GM12873 (cell line): ENCODE data around the gene DRC1.

ENCODE experiments used
- TF ChIP-seq, protein P1 (sequence below): IDR thresholded peaks from 2 replicates; pipeline ENCODE4 v1.5.1; 2012; ENCODE audit warnings: low read depth, mild to moderate bottlenecking, moderate library complexity, low read length, control low read depth; ENCODE audit not compliant: insufficient read depth; ENCODE audit errors: missing control alignments

The DRC1 gene

GRCh38 chr2:26483957-26484565 is 82.3 kb downstream of the DRC1 start:
- TF ChIP-seq, protein P1, sequence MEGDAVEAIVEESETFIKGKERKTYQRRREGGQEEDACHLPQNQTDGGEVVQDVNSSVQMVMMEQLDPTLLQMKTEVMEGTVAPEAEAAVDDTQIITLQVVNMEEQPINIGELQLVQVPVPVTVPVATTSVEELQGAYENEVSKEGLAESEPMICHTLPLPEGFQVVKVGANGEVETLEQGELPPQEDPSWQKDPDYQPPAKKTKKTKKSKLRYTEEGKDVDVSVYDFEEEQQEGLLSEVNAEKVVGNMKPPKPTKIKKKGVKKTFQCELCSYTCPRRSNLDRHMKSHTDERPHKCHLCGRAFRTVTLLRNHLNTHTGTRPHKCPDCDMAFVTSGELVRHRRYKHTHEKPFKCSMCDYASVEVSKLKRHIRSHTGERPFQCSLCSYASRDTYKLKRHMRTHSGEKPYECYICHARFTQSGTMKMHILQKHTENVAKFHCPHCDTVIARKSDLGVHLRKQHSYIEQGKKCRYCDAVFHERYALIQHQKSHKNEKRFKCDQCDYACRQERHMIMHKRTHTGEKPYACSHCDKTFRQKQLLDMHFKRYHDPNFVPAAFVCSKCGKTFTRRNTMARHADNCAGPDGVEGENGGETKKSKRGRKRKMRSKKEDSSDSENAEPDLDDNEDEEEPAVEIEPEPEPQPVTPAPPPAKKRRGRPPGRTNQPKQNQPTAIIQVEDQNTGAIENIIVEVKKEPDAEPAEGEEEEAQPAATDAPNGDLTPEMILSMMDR, result no peak

DNA sequence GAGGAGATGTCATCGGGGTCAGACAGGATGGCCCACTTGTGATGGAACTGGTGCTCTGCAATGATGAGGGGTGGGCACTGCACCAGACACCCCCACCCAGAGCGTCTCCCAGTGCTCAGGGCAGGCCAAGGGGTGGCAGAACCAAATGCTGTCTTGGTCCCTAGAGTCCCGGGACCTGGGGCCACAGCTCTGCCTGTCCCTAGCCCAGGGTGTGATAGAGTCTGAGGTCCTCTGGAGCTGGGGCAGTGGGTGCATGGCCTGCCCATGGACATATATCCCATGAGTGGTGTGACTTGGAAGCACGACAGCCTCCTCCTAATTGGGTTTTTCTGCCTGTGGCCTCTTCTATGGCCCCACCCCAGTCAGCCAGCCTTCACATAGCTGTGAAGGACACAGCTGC is 82.9 kb downstream of the DRC1 start:
- TF ChIP-seq, protein P1, result no peak

DNA sequence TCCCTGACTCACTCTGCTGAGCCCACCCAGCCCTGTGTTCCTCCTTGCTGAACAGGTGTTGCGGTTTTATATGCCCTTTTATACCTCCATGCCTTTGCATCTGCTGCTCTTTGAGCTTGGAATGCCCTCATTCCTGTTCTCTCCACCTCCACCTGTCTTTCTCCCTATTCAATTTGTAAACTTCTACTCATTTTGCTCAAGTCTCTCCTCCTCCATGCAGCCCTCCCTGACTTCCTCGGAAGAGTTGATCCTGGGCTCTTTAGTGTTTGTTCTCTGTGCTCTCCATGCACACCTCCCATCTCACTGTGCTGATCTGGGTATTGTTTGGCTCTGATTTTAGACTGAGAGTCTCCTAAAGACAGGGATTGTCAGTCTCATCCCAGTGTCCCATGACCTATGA is 83.4 kb downstream of the DRC1 start:
- TF ChIP-seq, protein P1, result no peak

GRCh38 chr2:26485725-26486418 is 84.2 kb downstream of the DRC1 start:
- TF ChIP-seq, protein P1, result no peak

DNA sequence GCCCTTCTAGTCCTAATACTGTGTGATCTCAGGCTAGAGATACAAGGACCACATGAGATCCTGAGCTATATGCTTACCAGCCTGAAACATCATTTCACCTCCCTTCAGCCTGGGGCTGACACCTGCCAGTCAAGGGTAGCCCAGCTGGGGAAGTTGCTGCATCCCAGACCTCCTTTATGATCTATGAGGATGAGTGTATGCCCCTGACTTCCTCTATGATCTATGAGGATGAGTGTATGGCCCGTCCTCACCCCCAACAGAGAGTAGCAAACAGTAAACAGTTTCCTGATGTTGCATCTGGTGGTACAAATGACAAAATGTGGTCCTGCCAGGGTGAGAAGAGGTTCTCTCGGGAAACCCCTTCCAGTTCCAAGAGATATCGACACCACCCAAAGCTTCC is 85.1 kb downstream of the DRC1 start:
- TF ChIP-seq, protein P1, result no peak

GRCh38 chr2:26487192-26487591 is 85.5 kb downstream of the DRC1 start:
- TF ChIP-seq, protein P1, result no peak

GRCh38 chr2:26488463-26489212 is 86.9 kb downstream of the DRC1 start:
- TF ChIP-seq, protein P1, result no peak
